PC-3 (cell line): ENCODE measurements around the gene RBFOX2. TPM values are rescaled to one million over a fixed set of nuclear protein-coding genes. Genes with fewer than 3 reads are reported as not detected.

Source experiments
- ATAC-seq: fragments of 200-7000 bp; cut with Tn5 transposase; 2 replicates; pipeline ENCODE4 v1.9.1; 2020; ENCODE audit warnings: mild to moderate bottlenecking, moderate library complexity
- BruUV-seq: library from RNA; stranded (reverse); fragments of 400-500 nt; replicated peaks from 2 replicates; lab custom pipeline; 2021; lab: Mats Ljungman, UMichigan
- CTCF ChIA-PET: fragments of 300-600 bp; sonication (Branson Sonifier 250); formaldehyde crosslinking; loops from one replicate; lab custom pipeline; 2022; ENCODE audit warnings: antibody characterized with exemption; lab: Charles Lee
- POLR2A ChIA-PET: fragments of 300-600 bp; sonication (Branson Sonifier 250); formaldehyde crosslinking; loops from one replicate; lab custom pipeline; 2022; ENCODE audit warnings: antibody characterized with exemption; ENCODE audit not compliant: unreplicated experiment; lab: Charles Lee
- DNase-seq: peaks from one replicate; pipeline ENCODE4 v3.0.0-alpha.2; 2015
- H2AFZ ChIP-seq: fragments of 300-600 bp; sonication (generic); 2 replicates; pipeline ENCODE4 v1.6.0; 2016; ENCODE audit warnings: antibody characterized with exemption, low read length
- H3F3A ChIP-seq: fragments of 300-600 bp; sonication (generic); one replicate; pipeline ENCODE4 v1.6.0; 2017; ENCODE audit warnings: antibody characterized with exemption, low read length, control low read depth, mild to moderate bottlenecking; ENCODE audit not compliant: unreplicated experiment
- H3K27ac ChIP-seq: fragments of 300-600 bp; sonication (generic); 2 replicates; pipeline ENCODE4 v1.5.1; 2016; ENCODE audit warnings: mild to moderate bottlenecking, low read length
- H3K27me3 ChIP-seq: fragments of 300-600 bp; sonication (generic); 2 replicates; pipeline ENCODE4 v1.6.1; 2016; ENCODE audit warnings: low read length, mixed read lengths
- H3K36me3 ChIP-seq: fragments of 300-600 bp; sonication (generic); 2 replicates; pipeline ENCODE4 v1.6.1; 2016; ENCODE audit warnings: low read depth, mixed run types, low read length, mixed read lengths
- H3K4me1 ChIP-seq: fragments of 300-600 bp; sonication (generic); 2 replicates; pipeline ENCODE4 v1.5.1; 2016; ENCODE audit warnings: low read length; ENCODE audit not compliant: insufficient read depth
- H3K4me2 ChIP-seq: fragments of 300-600 bp; sonication (generic); 2 replicates; pipeline ENCODE4 v1.6.0; 2016; ENCODE audit warnings: low read length
- H3K4me3 ChIP-seq: fragments of 300-600 bp; sonication (generic); 2 replicates; pipeline ENCODE4 v1.5.1; 2016; ENCODE audit warnings: mild to moderate bottlenecking, low read length, mixed read lengths
- H3K79me2 ChIP-seq: fragments of 300-600 bp; sonication (generic); 2 replicates; pipeline ENCODE4 v1.6.1; 2017; ENCODE audit warnings: low read length, mixed read lengths
- H3K9ac ChIP-seq: fragments of 300-600 bp; sonication (generic); 2 replicates; pipeline ENCODE4 v1.6.0; 2016; ENCODE audit warnings: mild to moderate bottlenecking, low read length
- H3K9me2 ChIP-seq: fragments of 300-600 bp; sonication (generic); replicated peaks from 2 replicates; pipeline ENCODE4 v1.6.1; 2016; ENCODE audit warnings: mixed run types, low read length, mixed read lengths
- H3K9me3 ChIP-seq: fragments of 300-600 bp; sonication (generic); 2 replicates; pipeline ENCODE4 v1.6.1; 2016; ENCODE audit warnings: low read length, mixed read lengths
- H4K20me1 ChIP-seq: fragments of 300-600 bp; sonication (generic); 2 replicates; pipeline ENCODE4 v1.6.1; 2016; ENCODE audit warnings: low read length, mixed read lengths
- CTCF ChIP-seq: fragments of 300-600 bp; sonication (generic); conservative IDR thresholded peaks from 2 replicates; pipeline ENCODE4 v1.5.1; 2017; ENCODE audit warnings: antibody characterized with exemption, low read depth, mild to moderate bottlenecking, low read length
- EZH2 ChIP-seq: fragments of 300-600 bp; sonication (generic); IDR thresholded peaks from one replicate; pipeline ENCODE4 v1.6.1; 2017; ENCODE audit warnings: antibody characterized with exemption, mild to moderate bottlenecking, low read length; ENCODE audit not compliant: unreplicated experiment
- EZH2phosphoT487 ChIP-seq: fragments of 300-600 bp; sonication (generic); IDR thresholded peaks from 2 replicates; pipeline ENCODE4 v1.6.1; 2018; ENCODE audit warnings: mild to moderate bottlenecking, antibody characterized with exemption, low read length, borderline replicate concordance
- intact Hi-C: fragments of 100-400 bp; cut with micrococcal nuclease; formaldehyde crosslinking; loops from 2 replicates; pipeline ENCODE4 v1.9.0; 2023
- total RNA-seq: library from RNA; depleted of rRNA; stranded (reverse); fragments of >200 nt; gene quantifications from 2 replicates; pipeline ENCODE4 v1.2.3, GENCODE V29; 2014

RBFOX2 gene
- total RNA-seq, 1 experiment from 2014 or later = 75.1 TPM

- intact Hi-C loops = no loop called here
- CTCF ChIA-PET = no interaction called here
These were observed 56.1 kb downstream of the RBFOX2 start for GRCh38 chr22:35972559-35972958.

GRCh38 chr22:35971456-35972119 lies 57.0 kb downstream of the RBFOX2 start:
- ChIA-PET CTCF (interaction anchor here (0.6 kb wide), 1 partner anchor 136 kb away, joined by 5 read pairs; no protein-coding TSS in a partner anchor), POLR2A (interaction anchor here (0.6 kb wide), 1 partner anchor 20 kb away, joined by 8 read pairs; no protein-coding TSS in a partner anchor)
- Histone ChIP-seq H3K4me3 (no peak overlapping the region), H4K20me1 (no peaks in the 10 kb centered on the region), H3K4me2 (peak overlapping the region; percentile 32), H3K4me1 (peaks cover 35% of the 10 kb centered on the region), H3K27ac (no peak overlapping the region), H2AFZ (no peak overlapping the region), H3K9me3 (no peaks in the 10 kb centered on the region), H3K36me3 (no peaks in the 10 kb centered on the region), H3K79me2 (peaks cover 93% of the 10 kb centered on the region), H3K9ac (no peak overlapping the region), H3K27me3 (no peaks in the 10 kb centered on the region), H3F3A (no peaks in the 10 kb centered on the region), H3K9me2 (no peaks in the 10 kb centered on the region)
- BruUV-seq = no TSS peak
- intact Hi-C loops = no loop called here
- no peak; the same call in 1 of the 2 replicates for ATAC-seq
- no peak for DNase-seq
- no peak for TF ChIP-seq CTCF
- TF ChIP-seq EZH2 = no peak
- TF ChIP-seq EZH2phosphoT487 = no peak

More at GRCh38 chr22:35972559-35972958, 56.1 kb downstream of the RBFOX2 start:
- H3K27me3 ChIP-seq = no peaks in the 10 kb centered on the region
- no TSS peak for BruUV-seq
- DNase-seq (peak; percentile 53), ATAC-seq (peak; percentile 88)
- H3K4me2 ChIP-seq = peak overlapping the region; percentile 32; the same call in 1 of the 2 replicates
- no peaks in the 10 kb centered on the region for H3K9me3 ChIP-seq
- TF ChIP-seq EZH2 = no peak
- no peak for TF ChIP-seq EZH2phosphoT487
- TF ChIP-seq CTCF = no peak
- no peaks in the 10 kb centered on the region for H3K36me3 ChIP-seq
- H3K79me2 ChIP-seq = peaks cover 92% of the 10 kb centered on the region
- peaks cover 31% of the 10 kb centered on the region for H3K4me1 ChIP-seq
- POLR2A ChIA-PET = no interaction called here
- H2AFZ ChIP-seq = no peak overlapping the region
- H3K9ac ChIP-seq = no peak overlapping the region
- H3F3A ChIP-seq = no peaks in the 10 kb centered on the region
- H3K4me3 ChIP-seq = no peak overlapping the region
- H4K20me1 ChIP-seq = no peaks in the 10 kb centered on the region
- no peak overlapping the region for H3K27ac ChIP-seq
- no peaks in the 10 kb centered on the region for H3K9me2 ChIP-seq
